K562 (cell line): ENCODE data around the gene ODAD3. TPM values are rescaled to one million over a fixed set of nuclear protein-coding genes. Genes with fewer than 3 reads are reported as not detected.
A peak's percentile ranks its signal among the peaks of the same experiment; 100 is the strongest.

ENCODE experiments used
- ELF1 ChIP-seq: fragments of 200-800 bp; sonication (Bioruptor generic); IDR thresholded peaks from 2 replicates; pipeline ENCODE4 v1.6.1; 2016; ENCODE audit warnings: missing genetic modification characterization, missing compliant biosample characterization
- GABPB1 ChIP-seq: sonication (generic); formaldehyde crosslinking; IDR thresholded peaks from 2 replicates; pipeline ENCODE4 v1.8.0; 2022; ENCODE audit warnings: mild to moderate bottlenecking, missing genetic modification reagents
- HMGN3 ChIP-seq: IDR thresholded peaks from 2 replicates; pipeline ENCODE4 v1.6.1; 2011; ENCODE audit warnings: borderline replicate concordance, low read depth, mild to moderate bottlenecking, mixed read lengths, low read length; ENCODE audit not compliant: insufficient read length; ENCODE audit errors: extremely low read depth
- KDM5B ChIP-seq: fragments of 200-600 bp; sonication (generic); IDR thresholded peaks from 2 replicates; pipeline ENCODE4 v1.6.1; 2012; ENCODE audit warnings: low read depth, mild to moderate bottlenecking, moderate library complexity, low read length, control low read depth, inconsistent platforms; ENCODE audit not compliant: insufficient replicate concordance
- MAFF ChIP-seq: IDR thresholded peaks from 2 replicates; pipeline ENCODE4 v1.6.1; 2012; ENCODE audit warnings: low read length, improper control_type of control experiment
- MCM2 ChIP-seq: fragments of 450-650 bp; IDR thresholded peaks from 2 replicates; pipeline ENCODE4 v1.6.1; 2017; ENCODE audit warnings: low read depth, mild to moderate bottlenecking
- MYC ChIP-seq, 2 experiments: fragments of 250-450 bp in 1 of 2; sonication (Bioruptor Pico) in 1 of 2; IDR thresholded peaks; 2 replicates each; pipeline versions ENCODE4 v1.5.1 to v1.6.1; 2012 to 2021; ENCODE audit warnings: low read depth in 2 of 2, borderline replicate concordance in 1 of 2, improper control_type of control experiment in 1 of 2, low read length in 1 of 2, mild to moderate bottlenecking in 1 of 2, moderate library complexity in 1 of 2
- RFX5 ChIP-seq: IDR thresholded peaks from 2 replicates; pipeline ENCODE4 v1.6.1; 2011; ENCODE audit warnings: low read depth, mild to moderate bottlenecking, improper control_type of control experiment, low read length
- SRF ChIP-seq, 2 experiments: fragments of 250-450, 450-650 bp in 1 of 2; sonication (Bioruptor Pico) in 1 of 2; sonication (generic) in 1 of 2; formaldehyde crosslinking; IDR thresholded peaks; 2 replicates each; pipeline versions ENCODE4 v1.5.0 to v1.5.1; 2020 to 2022; ENCODE audit warnings: mild to moderate bottlenecking in 1 of 2, missing genetic modification reagents in 1 of 2
- ZC3H11A ChIP-seq: IDR thresholded peaks from 2 replicates; pipeline ENCODE4 v1.6.1; 2012; ENCODE audit warnings: low read depth, low read length, improper control_type of control experiment
- ZNF24 ChIP-seq: fragments of 450-650 bp; IDR thresholded peaks from 2 replicates; pipeline ENCODE4 v1.6.1; 2016
- ZNF79 ChIP-seq: fragments of 250-450 bp; sonication (Bioruptor Pico); IDR thresholded peaks from 2 replicates; pipeline ENCODE4 v1.4.0; 2020; ENCODE audit warnings: low read depth, mild to moderate bottlenecking, moderate library complexity
- polyA plus RNA-seq, 8 experiments: library from polyadenylated mRNA; depleted of rRNA in 4 of 8; stranded (reverse) in 5 of 8; unstranded in 3 of 8; fragments of >200 nt; fragmentation: Nextera tagmentation in 2 of 8; fragmentation: Illumina TruSeq in 1 of 8; extraction: Ambion mirVana in 2 of 8; extraction: Trizol in 1 of 8; gene quantifications; 2 replicates each; pipeline versions ENCODE4 v1.2.1 to v1.2.3, GENCODE V29; 2011 to 2014; ENCODE audit warnings: inconsistent platforms in 1 of 8, missing spikeins in 1 of 8
- total RNA-seq, 7 experiments: library from RNA; depleted of rRNA in 6 of 7; stranded (reverse); fragments of >200 nt in 6 of 7; fragmentation: Illumina TruSeq in 2 of 7; extraction: Trizol in 2 of 7; gene quantifications; 2 replicates each; pipeline versions ENCODE4 v1.2.1 to v1.2.3, GENCODE V29; 2011 to 2021; ENCODE audit warnings: low replicate concordance in 1 of 7
- TF ChIP-seq, protein P1 (sequence below), 2 experiments: fragments of 450-650 bp; formaldehyde crosslinking in 1 of 2; IDR thresholded peaks; 2 replicates each; pipeline versions ENCODE4 v1.4.0 to v1.6.1; 2014 to 2020; ENCODE audit warnings: mild to moderate bottlenecking in 2 of 2, borderline replicate concordance in 1 of 2, low read depth in 1 of 2

The ODAD3 gene
- total and polyA plus RNA-seq, 9 of the 15 experiments (the other 6 are each of a cell fraction or from before 2014, with no cell fraction given): 0.07 to 0.72 (median 0.14) TPM; not detected in 2

DNA sequence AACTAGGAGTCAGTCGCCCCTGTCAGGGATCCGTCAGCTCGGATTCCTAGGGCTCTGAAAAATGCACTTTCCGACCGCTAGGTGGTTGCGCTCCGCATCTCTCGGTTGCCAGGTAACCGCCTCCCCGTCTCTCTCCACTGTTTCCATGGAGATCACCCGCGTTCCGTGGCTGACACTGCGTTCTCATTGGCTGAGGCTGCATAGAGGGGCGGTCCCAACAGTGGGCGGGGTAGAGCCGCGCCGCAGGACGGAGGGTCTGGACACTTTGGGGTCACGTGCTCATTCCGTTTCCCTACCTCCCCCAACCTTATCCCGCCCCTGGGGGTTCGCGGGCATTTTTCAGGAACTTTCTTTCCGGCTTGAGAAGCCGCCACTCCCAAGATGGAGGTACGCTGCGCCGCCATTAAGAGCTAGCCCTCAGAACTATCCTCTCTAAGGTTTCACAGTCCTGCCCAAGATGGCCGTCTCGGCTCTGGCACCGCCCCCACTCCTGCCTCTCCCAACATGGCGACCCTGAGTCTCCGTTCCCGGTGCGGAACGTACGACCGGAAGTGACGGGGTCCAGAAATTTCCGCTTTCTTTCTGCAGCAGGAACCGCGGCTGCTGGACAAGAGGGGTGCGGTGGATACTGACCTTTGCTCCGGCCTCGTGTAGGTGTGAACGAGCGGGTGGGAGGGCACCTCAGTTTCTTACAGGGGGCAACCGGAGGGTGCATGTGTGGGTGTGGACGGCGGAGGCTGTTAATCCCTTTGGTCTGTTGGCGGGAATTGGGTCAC is at the start of gene ODAD3, which contains the start of gene PRKCSH (continued):
- TF ChIP-seq, protein P1, sequence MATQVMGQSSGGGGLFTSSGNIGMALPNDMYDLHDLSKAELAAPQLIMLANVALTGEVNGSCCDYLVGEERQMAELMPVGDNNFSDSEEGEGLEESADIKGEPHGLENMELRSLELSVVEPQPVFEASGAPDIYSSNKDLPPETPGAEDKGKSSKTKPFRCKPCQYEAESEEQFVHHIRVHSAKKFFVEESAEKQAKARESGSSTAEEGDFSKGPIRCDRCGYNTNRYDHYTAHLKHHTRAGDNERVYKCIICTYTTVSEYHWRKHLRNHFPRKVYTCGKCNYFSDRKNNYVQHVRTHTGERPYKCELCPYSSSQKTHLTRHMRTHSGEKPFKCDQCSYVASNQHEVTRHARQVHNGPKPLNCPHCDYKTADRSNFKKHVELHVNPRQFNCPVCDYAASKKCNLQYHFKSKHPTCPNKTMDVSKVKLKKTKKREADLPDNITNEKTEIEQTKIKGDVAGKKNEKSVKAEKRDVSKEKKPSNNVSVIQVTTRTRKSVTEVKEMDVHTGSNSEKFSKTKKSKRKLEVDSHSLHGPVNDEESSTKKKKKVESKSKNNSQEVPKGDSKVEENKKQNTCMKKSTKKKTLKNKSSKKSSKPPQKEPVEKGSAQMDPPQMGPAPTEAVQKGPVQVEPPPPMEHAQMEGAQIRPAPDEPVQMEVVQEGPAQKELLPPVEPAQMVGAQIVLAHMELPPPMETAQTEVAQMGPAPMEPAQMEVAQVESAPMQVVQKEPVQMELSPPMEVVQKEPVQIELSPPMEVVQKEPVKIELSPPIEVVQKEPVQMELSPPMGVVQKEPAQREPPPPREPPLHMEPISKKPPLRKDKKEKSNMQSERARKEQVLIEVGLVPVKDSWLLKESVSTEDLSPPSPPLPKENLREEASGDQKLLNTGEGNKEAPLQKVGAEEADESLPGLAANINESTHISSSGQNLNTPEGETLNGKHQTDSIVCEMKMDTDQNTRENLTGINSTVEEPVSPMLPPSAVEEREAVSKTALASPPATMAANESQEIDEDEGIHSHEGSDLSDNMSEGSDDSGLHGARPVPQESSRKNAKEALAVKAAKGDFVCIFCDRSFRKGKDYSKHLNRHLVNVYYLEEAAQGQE (IDR thresholded peaks at IDR 0.05; ENCODE audit: borderline replicate concordance): peak; percentile 86
- TF ChIP-seq, protein P1 (CRISPR knock-in tag; IDR thresholded peaks at IDR 0.05; ENCODE audit: low read depth): no peak
- TF ChIP-seq SRF (CRISPR knock-in tag; IDR thresholded peaks at IDR 0.05) (peak in 1 of 2 experiments; percentile 82; a peak in 1 of 4 replicates), MYC (IDR thresholded peaks at IDR 0.05; ENCODE audit: low read depth, low read length) (peak; percentile 62), MYC (CRISPR knock-in tag; IDR thresholded peaks at IDR 0.05; ENCODE audit: borderline replicate concordance, low read depth) (no peak), ZNF24 (no peak), ZNF79 (CRISPR knock-in tag) (no peak), MCM2 (no peak), GABPB1 (CRISPR knock-in tag) (peak; percentile 99), ELF1 (tag) (peak; percentile 89), RFX5 (no peak), MAFF (no peak), HMGN3 (no peak), KDM5B (peak; percentile 48), ZC3H11A (peak; percentile 99)
